Measurements from ENCODE around the gene ASB13. TPM values are rescaled to one million over a fixed set of nuclear protein-coding genes. Genes with fewer than 3 reads are reported as not detected.
"Not testable (repeated sequence)": the region's sequence is repeated elsewhere in the genome, so short reads cannot be mapped to it uniquely, and the experiment has no call there.

ASB13 gene
- polyA plus RNA-seq, 2 donors: 12.2 to 13.9 TPM

DNA sequence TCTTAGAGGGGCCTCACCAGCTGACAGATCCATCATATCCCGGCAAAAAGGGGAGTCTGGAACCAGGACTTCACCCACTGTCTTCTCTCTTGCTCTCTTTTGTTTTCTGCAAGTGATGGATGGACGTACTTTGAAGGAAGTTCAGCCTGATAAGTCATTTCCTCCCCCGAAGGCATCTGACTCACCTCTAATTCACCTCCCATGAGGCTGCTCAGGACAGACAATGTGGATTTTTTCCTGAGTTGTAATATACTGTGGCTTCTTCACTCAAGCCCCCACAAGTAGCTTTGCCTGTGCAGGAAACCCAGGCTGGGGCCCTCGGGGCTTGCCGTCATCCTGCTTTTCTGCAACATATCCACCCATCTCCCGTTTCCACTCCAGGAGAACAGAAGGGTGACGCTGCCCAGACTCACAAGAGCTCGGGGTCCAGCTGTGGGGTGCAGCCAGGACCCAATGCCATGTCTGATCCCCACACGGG lies 70.4 kb downstream of the ASB13 start:
- 40 to 57% methylated on average over 9 of the region's 9 CpGs for WGBS, 2 donors
- H3K36me3 ChIP-seq (ENCODE audit: control insufficient read depth in 2 of 2, insufficient read depth in 2 of 2, low read length in 1 of 2): no peaks in the 10 kb centered on the region
- H3K4me3 ChIP-seq (ENCODE audit: low read depth in 1 of 2, low read length in 2 of 2): no peak overlapping the region
- no peaks in the 10 kb centered on the region for H3K27me3 ChIP-seq (ENCODE audit: control insufficient read depth in 1 of 2, insufficient read depth in 2 of 2, low read length in 2 of 2)
- H3K27ac ChIP-seq (ENCODE audit: low read depth in 2 of 2, low read length in 1 of 2): peak overlapping the region; percentile 12 to 82
- H3K4me1 ChIP-seq (ENCODE audit: control insufficient read depth in 2 of 2, insufficient read depth in 2 of 2, low read length in 1 of 2): peaks cover 10 to 26% of the 10 kb centered on the region in 2 donors
- no peaks in the 10 kb centered on the region for H3K9me3 ChIP-seq (ENCODE audit: control insufficient read depth in 2 of 2, insufficient read depth in 1 of 2, low read depth in 1 of 2, low read length in 1 of 2)

- no peaks in the 10 kb centered on the region for H3K36me3 ChIP-seq (ENCODE audit: control insufficient read depth in 2 of 2, insufficient read depth in 2 of 2, low read length in 1 of 2)
- H3K4me3 ChIP-seq (ENCODE audit: low read depth in 1 of 2, low read length in 2 of 2): no peak overlapping the region
- peak overlapping the region; percentile 3 to 82 for H3K27ac ChIP-seq (ENCODE audit: low read depth in 2 of 2, low read length in 1 of 2)
- no peaks in the 10 kb centered on the region for H3K9me3 ChIP-seq (ENCODE audit: control insufficient read depth in 2 of 2, insufficient read depth in 1 of 2, low read depth in 1 of 2, low read length in 1 of 2)
- no peaks in the 10 kb centered on the region for H3K27me3 ChIP-seq (ENCODE audit: control insufficient read depth in 1 of 2, insufficient read depth in 2 of 2, low read length in 2 of 2)
- WGBS, 2 donors: 38 to 55% methylated on average over 7 of the region's 7 CpGs
- peaks cover 10 to 26% of the 10 kb centered on the region in 2 donors for H3K4me1 ChIP-seq (ENCODE audit: control insufficient read depth in 2 of 2, insufficient read depth in 2 of 2, low read length in 1 of 2)
Observed at GRCh38 chr10:5595591-5595990, 70.8 kb downstream of the ASB13 start.

DNA sequence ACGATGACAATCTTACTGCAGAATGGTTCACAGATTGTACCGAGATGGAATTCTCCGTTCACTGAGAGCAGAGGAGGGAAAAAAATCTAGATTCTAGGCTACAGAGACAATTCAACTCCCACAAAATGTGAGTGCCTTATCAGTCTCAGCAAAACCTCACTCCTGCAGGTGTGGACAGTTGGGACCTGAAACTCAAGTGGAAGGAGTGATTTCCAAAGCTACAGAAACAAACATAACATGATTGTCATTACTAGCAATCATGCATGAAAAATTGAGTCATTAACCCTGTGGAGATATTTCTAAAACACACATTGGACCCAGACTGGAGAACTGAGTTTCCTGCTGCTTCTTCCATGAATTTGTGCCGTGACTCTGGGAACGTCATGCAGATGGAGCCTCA lies 71.3 kb downstream of the ASB13 start:
- no peaks in the 10 kb centered on the region for H3K27me3 ChIP-seq (ENCODE audit: control insufficient read depth in 1 of 2, insufficient read depth in 2 of 2, low read length in 2 of 2)
- H3K4me1 ChIP-seq (ENCODE audit: control insufficient read depth in 2 of 2, insufficient read depth in 2 of 2, low read length in 1 of 2): peaks cover 10 to 26% of the 10 kb centered on the region in 2 donors
- no peaks in the 10 kb centered on the region for H3K9me3 ChIP-seq (ENCODE audit: control insufficient read depth in 2 of 2, insufficient read depth in 1 of 2, low read depth in 1 of 2, low read length in 1 of 2)
- peak overlapping the region in 1 of 2 donors; percentile 82 for H3K27ac ChIP-seq (ENCODE audit: low read depth in 2 of 2, low read length in 1 of 2)
- no peak overlapping the region for H3K4me3 ChIP-seq (ENCODE audit: low read depth in 1 of 2, low read length in 2 of 2)
- H3K36me3 ChIP-seq (ENCODE audit: control insufficient read depth in 2 of 2, insufficient read depth in 2 of 2, low read length in 1 of 2): no peaks in the 10 kb centered on the region
- 60 to 71% methylated on average over 5 of the region's 5 CpGs for WGBS, 2 donors

DNA sequence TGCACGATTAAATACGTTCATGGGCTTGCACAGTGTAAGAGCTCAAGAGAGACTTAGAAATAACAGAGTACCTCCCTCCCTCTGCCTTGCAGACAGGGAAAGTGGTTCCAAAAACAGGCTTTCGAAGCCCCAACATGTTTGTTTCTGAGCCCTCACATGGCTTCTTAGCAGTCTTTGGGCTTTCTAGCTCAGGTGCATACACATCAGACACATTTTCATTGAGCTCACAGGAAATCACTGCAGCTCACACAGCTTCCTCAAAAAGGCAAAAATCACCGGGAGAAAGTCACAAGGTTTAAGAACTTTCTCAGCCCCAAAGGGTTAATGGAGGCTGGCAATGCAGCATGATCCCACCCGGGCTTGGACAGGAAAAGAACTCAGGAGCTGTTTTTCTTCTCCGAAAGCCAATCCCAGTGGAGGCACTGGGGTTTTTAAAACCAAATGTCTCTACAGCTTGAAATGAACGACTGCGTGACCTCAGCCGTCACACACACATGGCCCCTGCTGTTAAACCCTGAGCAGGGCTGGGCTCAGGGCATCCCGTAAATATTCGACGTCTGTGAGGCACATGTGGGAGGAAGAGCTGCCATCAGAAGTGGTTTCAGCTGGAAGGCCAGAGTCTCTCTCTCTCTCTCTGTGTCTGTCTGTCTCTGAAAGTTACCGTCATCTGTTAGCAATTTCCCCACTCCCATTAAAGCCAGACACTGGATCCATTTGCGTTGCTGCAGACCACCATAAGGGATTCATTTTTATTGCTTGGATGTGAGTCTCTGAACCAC lies 71.9 kb downstream of the ASB13 start:
- no peaks in the 10 kb centered on the region for H3K36me3 ChIP-seq (ENCODE audit: control insufficient read depth in 2 of 2, insufficient read depth in 2 of 2, low read length in 1 of 2)
- peaks cover 10 to 27% of the 10 kb centered on the region in 2 donors for H3K4me1 ChIP-seq (ENCODE audit: control insufficient read depth in 2 of 2, insufficient read depth in 2 of 2, low read length in 1 of 2)
- no peaks in the 10 kb centered on the region for H3K27me3 ChIP-seq (ENCODE audit: control insufficient read depth in 1 of 2, insufficient read depth in 2 of 2, low read length in 2 of 2)
- peak overlapping the region in 1 of 2 donors; percentile 29 for H3K27ac ChIP-seq (ENCODE audit: low read depth in 2 of 2, low read length in 1 of 2)
- 50 to 51% methylated on average over 14 of the region's 14 CpGs for WGBS, 2 donors
- H3K9me3 ChIP-seq (ENCODE audit: control insufficient read depth in 2 of 2, insufficient read depth in 1 of 2, low read depth in 1 of 2, low read length in 1 of 2): no peaks in the 10 kb centered on the region
- no peak overlapping the region for H3K4me3 ChIP-seq (ENCODE audit: low read depth in 1 of 2, low read length in 2 of 2)

DNA sequence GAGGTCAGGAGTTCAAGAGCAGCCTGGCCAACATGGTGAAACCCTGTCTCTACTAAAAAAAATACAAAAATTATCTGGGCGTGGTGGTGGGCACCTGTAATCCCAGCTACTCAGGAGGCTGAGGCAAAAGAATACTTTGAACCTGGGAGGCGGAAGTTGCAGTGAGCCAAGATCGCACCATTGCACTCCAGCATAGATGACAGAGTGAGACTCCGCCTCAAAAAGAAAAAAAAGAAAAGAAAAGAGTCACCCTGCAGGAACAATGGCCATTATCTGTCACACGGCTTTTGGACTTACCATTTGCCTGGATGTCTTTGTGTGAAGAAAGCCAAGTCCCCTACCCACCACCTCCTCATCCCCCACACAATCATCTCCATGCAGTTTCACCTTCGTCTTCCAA lies 73.0 kb downstream of the ASB13 start:
- peaks cover 10 to 30% of the 10 kb centered on the region in 2 donors for H3K4me1 ChIP-seq (ENCODE audit: control insufficient read depth in 2 of 2, insufficient read depth in 2 of 2, low read length in 1 of 2)
- not testable (repeated sequence) for H3K27me3 ChIP-seq (ENCODE audit: control insufficient read depth in 1 of 2, insufficient read depth in 2 of 2, low read length in 2 of 2); H3K9me3 ChIP-seq (ENCODE audit: control insufficient read depth in 2 of 2, insufficient read depth in 1 of 2, low read depth in 1 of 2, low read length in 1 of 2); H3K4me3 ChIP-seq (ENCODE audit: low read depth in 1 of 2, low read length in 2 of 2); H3K36me3 ChIP-seq (ENCODE audit: control insufficient read depth in 2 of 2, insufficient read depth in 2 of 2, low read length in 1 of 2); H3K27ac ChIP-seq (ENCODE audit: low read depth in 2 of 2, low read length in 1 of 2)
- WGBS, 2 donors: 89 to 90% methylated on average over 6 of the region's 6 CpGs

DNA sequence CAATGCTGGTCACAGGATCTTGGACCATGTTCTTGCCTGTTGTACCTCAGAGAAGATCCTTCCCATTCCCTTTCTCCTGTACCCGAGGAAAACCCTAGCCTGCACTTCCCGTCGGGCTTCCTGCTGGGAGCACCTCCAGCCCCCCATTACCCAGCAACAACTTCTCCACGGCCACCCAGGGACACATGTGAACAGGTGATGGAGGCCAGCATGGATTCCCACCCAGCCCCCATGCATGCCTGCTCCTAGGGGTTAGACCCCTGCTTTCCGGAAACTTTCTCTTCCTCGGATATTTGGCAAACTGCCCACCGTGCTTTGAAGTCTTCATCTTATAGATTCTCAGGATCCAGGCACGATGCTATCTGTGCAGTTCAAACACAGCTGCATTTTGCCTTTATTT lies 74.3 kb downstream of the ASB13 start:
- no peaks in the 10 kb centered on the region for H3K27me3 ChIP-seq (ENCODE audit: control insufficient read depth in 1 of 2, insufficient read depth in 2 of 2, low read length in 2 of 2)
- no peaks in the 10 kb centered on the region for H3K36me3 ChIP-seq (ENCODE audit: control insufficient read depth in 2 of 2, insufficient read depth in 2 of 2, low read length in 1 of 2)
- H3K9me3 ChIP-seq (ENCODE audit: control insufficient read depth in 2 of 2, insufficient read depth in 1 of 2, low read depth in 1 of 2, low read length in 1 of 2): no peaks in the 10 kb centered on the region
- WGBS, 2 donors: 74 to 75% methylated on average over 8 of the region's 8 CpGs
- H3K4me1 ChIP-seq (ENCODE audit: control insufficient read depth in 2 of 2, insufficient read depth in 2 of 2, low read length in 1 of 2): peaks cover 10 to 28% of the 10 kb centered on the region in 2 donors
- H3K27ac ChIP-seq (ENCODE audit: low read depth in 2 of 2, low read length in 1 of 2): no peak overlapping the region
- H3K4me3 ChIP-seq (ENCODE audit: low read depth in 1 of 2, low read length in 2 of 2): no peak overlapping the region

- 95% methylated on average over 13 to 14 of the region's 14 CpGs for WGBS, 2 donors
- Histone ChIP-seq H3K9me3 (ENCODE audit: control insufficient read depth in 2 of 2, insufficient read depth in 1 of 2, low read depth in 1 of 2, low read length in 1 of 2) (no peaks in the 10 kb centered on the region), H3K27me3 (ENCODE audit: control insufficient read depth in 1 of 2, insufficient read depth in 2 of 2, low read length in 2 of 2) (no peaks in the 10 kb centered on the region), H3K4me3 (ENCODE audit: low read depth in 1 of 2, low read length in 2 of 2) (no peak overlapping the region), H3K27ac (ENCODE audit: low read depth in 2 of 2, low read length in 1 of 2) (no peak overlapping the region), H3K36me3 (ENCODE audit: control insufficient read depth in 2 of 2, insufficient read depth in 2 of 2, low read length in 1 of 2) (no peaks in the 10 kb centered on the region), H3K4me1 (ENCODE audit: control insufficient read depth in 2 of 2, insufficient read depth in 2 of 2, low read length in 1 of 2) (peaks cover 7 to 21% of the 10 kb centered on the region in 2 donors)
Observed at GRCh38 chr10:5591336-5591824, 75.0 kb downstream of the ASB13 start.

DNA sequence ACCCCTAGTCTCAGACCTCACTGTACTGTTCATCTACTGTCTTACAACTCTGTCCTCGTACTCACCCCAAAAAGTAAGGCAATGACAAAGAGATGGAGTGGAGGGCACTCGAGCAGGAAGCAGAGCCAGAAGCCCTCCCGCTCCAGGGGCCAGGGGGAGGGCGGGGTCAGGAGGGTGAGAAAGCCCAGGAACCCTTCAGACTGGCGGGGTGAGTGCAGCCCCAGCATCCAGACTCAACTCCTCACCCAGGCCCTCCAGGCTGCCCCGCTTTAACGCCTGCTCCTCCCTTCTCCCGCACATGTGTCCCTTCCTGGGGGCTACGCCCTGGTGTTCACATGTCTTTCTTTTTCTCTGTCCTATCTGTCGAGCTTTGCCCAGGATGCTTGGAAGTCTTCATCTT lies 75.6 kb downstream of the ASB13 start:
- no peaks in the 10 kb centered on the region for H3K36me3 ChIP-seq (ENCODE audit: control insufficient read depth in 2 of 2, insufficient read depth in 2 of 2, low read length in 1 of 2)
- no peak overlapping the region for H3K27ac ChIP-seq (ENCODE audit: low read depth in 2 of 2, low read length in 1 of 2)
- H3K9me3 ChIP-seq (ENCODE audit: control insufficient read depth in 2 of 2, insufficient read depth in 1 of 2, low read depth in 1 of 2, low read length in 1 of 2): no peaks in the 10 kb centered on the region
- 84 to 87% methylated on average over 9 to 10 of the region's 10 CpGs for WGBS, 2 donors
- peaks cover 3 to 17% of the 10 kb centered on the region in 2 donors for H3K4me1 ChIP-seq (ENCODE audit: control insufficient read depth in 2 of 2, insufficient read depth in 2 of 2, low read length in 1 of 2)
- no peaks in the 10 kb centered on the region for H3K27me3 ChIP-seq (ENCODE audit: control insufficient read depth in 1 of 2, insufficient read depth in 2 of 2, low read length in 2 of 2)
- no peak overlapping the region for H3K4me3 ChIP-seq (ENCODE audit: low read depth in 1 of 2, low read length in 2 of 2)

GRCh38 chr10:5589661-5590511 lies 76.5 kb downstream of the ASB13 start:
- Histone ChIP-seq H3K27ac (ENCODE audit: low read depth in 2 of 2, low read length in 1 of 2) (no peak overlapping the region), H3K4me1 (ENCODE audit: control insufficient read depth in 2 of 2, insufficient read depth in 2 of 2, low read length in 1 of 2) (peaks cover 0 to 18% of the 10 kb centered on the region in 2 donors), H3K9me3 (ENCODE audit: control insufficient read depth in 2 of 2, insufficient read depth in 1 of 2, low read depth in 1 of 2, low read length in 1 of 2) (no peaks in the 10 kb centered on the region)

More at GRCh38 chr10:5589661-5590511, 76.5 kb downstream of the ASB13 start:
- Histone ChIP-seq H3K36me3 (ENCODE audit: control insufficient read depth in 2 of 2, insufficient read depth in 2 of 2, low read length in 1 of 2) (no peaks in the 10 kb centered on the region), H3K27me3 (ENCODE audit: control insufficient read depth in 1 of 2, insufficient read depth in 2 of 2, low read length in 2 of 2) (no peaks in the 10 kb centered on the region), H3K4me3 (ENCODE audit: low read depth in 1 of 2, low read length in 2 of 2) (no peak overlapping the region)
- 79% methylated on average over 16 of the region's 16 CpGs for WGBS, 2 donors

All from esophagus (tissue), 2 donors.